SK-N-MC (cell line): ENCODE measurements around the gene COL6A1.

Source experiments
- EZH2 ChIP-seq: fragments of 200-600 bp; sonication (generic); IDR thresholded peaks from one replicate; pipeline ENCODE4 v1.6.1; 2017; ENCODE audit warnings: antibody characterized with exemption
- POLR2AphosphoS5 ChIP-seq: IDR thresholded peaks from 2 replicates; pipeline ENCODE4 v1.6.1; 2012; ENCODE audit warnings: mild to moderate bottlenecking, low read depth, low read length, borderline replicate concordance

GRCh38 chr21:45979651-45980050 lies 1.9 kb upstream of the COL6A1 start:
- no peak for TF ChIP-seq EZH2
- TF ChIP-seq POLR2AphosphoS5, result no peak
